ENCODE measurements around the gene DOP1A.

The DOP1A gene

DNA sequence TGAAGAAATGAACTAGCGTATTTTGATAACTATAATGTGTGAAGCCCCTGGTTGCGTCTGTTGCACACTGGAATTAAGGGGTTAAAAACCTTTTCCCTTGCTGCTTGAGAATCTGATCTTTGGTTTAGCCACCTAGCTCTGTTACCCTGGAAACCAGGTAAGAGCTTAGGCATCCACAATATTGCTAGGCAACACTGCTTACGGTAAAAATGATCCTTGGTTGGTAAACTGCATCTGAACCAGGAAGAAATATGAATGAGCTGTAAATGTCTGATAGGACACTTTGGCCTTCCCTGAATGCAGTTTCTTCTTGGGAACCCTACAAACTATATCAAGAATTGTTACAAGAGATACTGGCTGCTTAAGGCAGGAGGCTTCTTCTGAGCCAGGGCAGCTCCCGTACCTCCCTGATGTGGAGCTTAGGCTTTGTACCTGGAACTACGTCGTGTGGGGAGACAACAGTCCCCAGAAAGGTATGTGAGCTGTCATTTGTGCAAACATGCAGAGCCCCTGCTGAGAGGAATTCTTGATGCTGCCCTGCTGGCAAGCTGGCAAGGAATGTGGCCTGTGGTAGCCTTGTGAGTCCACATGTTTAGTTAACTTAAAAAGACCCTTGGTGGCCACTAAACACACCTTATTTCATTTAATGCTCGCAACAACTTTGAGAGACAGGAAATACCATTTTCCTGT is 20.3 kb upstream of the DOP1A start:
- no peak for TF ChIP-seq CTCF (IDR thresholded peaks at IDR 0.05; ENCODE audit: extremely low read depth, missing control alignments)
- no peak for DNase-seq (ENCODE audit: low spot score)

DNA sequence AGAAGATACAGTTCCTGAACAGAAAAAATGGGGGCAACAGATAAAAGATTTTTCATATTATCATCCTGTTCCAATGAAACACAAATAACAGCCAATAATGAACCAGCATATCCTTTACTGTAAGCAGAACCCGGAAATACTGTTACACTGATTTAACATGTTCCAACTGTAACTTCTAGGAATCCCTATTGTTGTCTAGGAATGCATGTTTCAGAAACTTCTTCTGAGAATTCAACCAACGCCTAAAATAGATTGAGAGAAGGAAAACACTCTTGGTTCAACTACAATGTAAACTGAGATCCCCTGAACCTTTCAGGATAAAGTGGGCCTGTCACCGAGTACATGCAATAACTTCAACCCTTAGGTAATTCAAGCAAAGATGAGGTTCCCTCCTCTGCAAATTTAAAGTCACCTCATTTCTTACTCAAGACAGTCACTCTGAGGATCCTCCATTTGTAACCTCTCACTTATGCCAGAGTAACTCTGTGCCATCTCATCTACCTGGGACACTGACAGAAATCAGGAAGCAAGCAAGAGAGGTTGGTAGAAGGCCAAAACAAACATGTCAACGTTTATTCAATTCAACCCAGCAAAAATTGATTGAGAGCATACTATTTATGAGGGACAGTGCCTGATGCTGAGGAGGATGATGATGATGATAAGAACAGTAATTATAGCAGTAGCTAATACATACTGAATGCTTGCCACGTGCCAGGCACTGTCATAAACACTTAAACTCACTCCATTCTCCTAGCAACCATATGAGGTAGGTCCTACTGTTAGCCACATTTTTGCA is 15.9 kb upstream of the DOP1A start:
- TF ChIP-seq CTCF (IDR thresholded peaks at IDR 0.05; ENCODE audit: extremely low read depth, missing control alignments) = no peak
- no peak for DNase-seq (ENCODE audit: low spot score)

DNA sequence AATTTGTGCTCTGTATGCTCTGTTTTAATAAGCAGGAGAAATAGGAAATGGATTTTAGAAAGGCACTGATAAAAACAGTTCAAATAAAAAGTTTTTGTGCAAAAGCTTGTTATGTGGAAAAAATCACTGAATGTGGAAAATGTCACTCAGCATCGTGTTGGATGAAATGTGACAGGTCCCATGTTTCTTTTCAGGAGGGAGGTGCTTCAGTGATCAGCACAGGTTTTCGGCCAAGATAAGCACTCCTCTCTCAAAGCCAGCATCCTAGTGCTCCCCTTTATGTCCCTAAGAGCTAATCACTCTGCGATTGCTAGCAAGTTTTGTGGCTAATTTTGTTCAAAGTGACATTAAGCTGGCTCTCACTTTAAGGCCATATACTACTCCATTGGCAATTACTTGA is 13.8 kb upstream of the DOP1A start:
- no peak for TF ChIP-seq CTCF (IDR thresholded peaks at IDR 0.05; ENCODE audit: extremely low read depth, missing control alignments)
- DNase-seq (ENCODE audit: low spot score) = no peak

DNA sequence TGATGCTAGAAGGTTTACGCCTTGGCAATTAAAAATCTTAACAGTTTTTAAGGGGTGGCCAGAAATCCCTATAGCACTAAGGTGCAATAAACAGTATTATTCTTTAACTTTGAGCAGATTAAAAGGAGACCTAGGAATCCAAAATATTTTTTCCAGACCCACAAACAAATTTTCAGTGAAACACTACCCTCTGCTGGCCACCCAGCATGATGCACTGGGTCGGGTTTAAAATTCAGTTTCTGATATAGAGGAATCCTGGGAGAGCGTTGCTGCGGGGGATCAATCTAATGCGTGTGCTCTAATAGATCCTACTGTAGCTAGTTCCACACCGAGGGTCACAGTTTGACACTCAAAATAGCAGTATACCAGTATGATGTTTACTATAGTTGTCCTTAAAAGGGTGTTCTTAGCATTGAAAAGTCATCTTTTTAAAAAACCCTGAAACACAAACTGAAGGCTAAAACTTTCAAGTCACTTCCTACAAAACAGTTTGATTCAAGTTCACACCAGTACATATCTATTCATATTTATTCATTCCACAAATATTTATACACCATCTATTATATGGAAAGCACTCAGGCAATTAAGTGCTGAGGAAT is 12.0 kb upstream of the DOP1A start:
- peak; percentile 51 for DNase-seq (ENCODE audit: low spot score)
- peak; percentile 38 for TF ChIP-seq CTCF (IDR thresholded peaks at IDR 0.05; ENCODE audit: extremely low read depth, missing control alignments)

- peak; percentile 51 for DNase-seq (ENCODE audit: low spot score)
- peak; percentile 50 for TF ChIP-seq CTCF (IDR thresholded peaks at IDR 0.05; ENCODE audit: extremely low read depth, missing control alignments)
Observed at GRCh38 chr6:83057705-83058321, 9.7 kb upstream of the DOP1A start.

GRCh38 chr6:83061190-83061589 is 6.3 kb upstream of the DOP1A start:
- TF ChIP-seq CTCF (IDR thresholded peaks at IDR 0.05; ENCODE audit: extremely low read depth, missing control alignments) = no peak
- no peak for DNase-seq (ENCODE audit: low spot score)

GRCh38 chr6:83062225-83062624 is 5.2 kb upstream of the DOP1A start:
- no peak for TF ChIP-seq CTCF (IDR thresholded peaks at IDR 0.05; ENCODE audit: extremely low read depth, missing control alignments)
- no peak for DNase-seq (ENCODE audit: low spot score)
